ENCODE measurements around the gene TFAP2E. TPM values are rescaled to one million over a fixed set of nuclear protein-coding genes. Genes with fewer than 3 reads are reported as not detected.

The TFAP2E gene
- total RNA-seq, 1 experiment from 2014 or later = 6.1 TPM

- DNase-seq (ENCODE audit: low read depth, low spot score) (no peak), ATAC-seq (no peak)
- Histone ChIP-seq H2AFZ (ENCODE audit: low read depth, low read length, poor library complexity, severe bottlenecking) (no peak overlapping the region), H3K79me2 (ENCODE audit: insufficient read depth, low read length) (peaks cover 37% of the 10 kb centered on the region), H3K4me3 (replicated peaks in 1 of 2; ENCODE audit: low read depth in 1 of 2, low read length in 2 of 2) (no peak overlapping the region), H4K20me1 (ENCODE audit: insufficient read depth) (no peaks in the 10 kb centered on the region; the same call in 1 of the 2 replicates), H3K4me1 (ENCODE audit: control insufficient read depth in 1 of 2, insufficient read depth in 2 of 2, low read length in 2 of 2) (peaks cover 8 to 19% of the 10 kb centered on the region in 2 experiments; a peak in 3 of 4 replicates), H3K9me2 (ENCODE audit: insufficient read depth) (no peaks in the 10 kb centered on the region), H3K9ac (ENCODE audit: low read length) (no peak overlapping the region), H3K27me3 (ENCODE audit: insufficient read depth, low read length) (no peaks in the 10 kb centered on the region), H3K27ac (ENCODE audit: low read depth, low read length) (no peak overlapping the region), H3K9me3 (ENCODE audit: control insufficient read depth in 1 of 2, insufficient read depth in 1 of 2, low read depth in 1 of 2, low read length in 2 of 2) (no peaks in the 10 kb centered on the region), H3K4me2 (ENCODE audit: low read length) (no peak overlapping the region; the same call in 1 of the 2 replicates), H3K36me3 (ENCODE audit: control insufficient read depth in 1 of 2, insufficient read depth in 2 of 2, low read length in 2 of 2) (peaks cover 5 to 12% of the 10 kb centered on the region in 2 experiments)
- intact Hi-C loops (cut with micrococcal nuclease) = no loop called here
- ChIA-PET RAD21 (ENCODE audit: low non-redundant PET in 1 of 2, low total read pairs in 2 of 2, uncharacterized antibody in 2 of 2, unreplicated experiment in 2 of 2) (no interaction called here), CTCF (no interaction called here), POLR2A (no interaction called here)
- TF ChIP-seq RAD21 (IDR thresholded peaks at IDR 0.05; ENCODE audit: low read depth) (no peak), EZH2 (IDR thresholded peaks at IDR 0.05) (no peak), ZNF274 (IDR thresholded peaks at IDR 0.05; ENCODE audit: low read depth, low read length) (no peak), EZH2phosphoT487 (IDR thresholded peaks at IDR 0.05; ENCODE audit: borderline replicate concordance) (no peak), FOSL1 (IDR thresholded peaks at IDR 0.05; ENCODE audit: low read depth) (no peak), SRF (IDR thresholded peaks at IDR 0.05; ENCODE audit: low read depth) (no peak), ZFX (IDR thresholded peaks at IDR 0.05) (no peak), ELF1 (IDR thresholded peaks at IDR 0.05; ENCODE audit: borderline replicate concordance, low read depth) (no peak)
- TF ChIP-seq, protein P1, sequence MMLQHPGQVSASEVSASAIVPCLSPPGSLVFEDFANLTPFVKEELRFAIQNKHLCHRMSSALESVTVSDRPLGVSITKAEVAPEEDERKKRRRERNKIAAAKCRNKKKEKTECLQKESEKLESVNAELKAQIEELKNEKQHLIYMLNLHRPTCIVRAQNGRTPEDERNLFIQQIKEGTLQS (IDR thresholded peaks at IDR 0.05) = no peak
- TF ChIP-seq, protein P2, sequence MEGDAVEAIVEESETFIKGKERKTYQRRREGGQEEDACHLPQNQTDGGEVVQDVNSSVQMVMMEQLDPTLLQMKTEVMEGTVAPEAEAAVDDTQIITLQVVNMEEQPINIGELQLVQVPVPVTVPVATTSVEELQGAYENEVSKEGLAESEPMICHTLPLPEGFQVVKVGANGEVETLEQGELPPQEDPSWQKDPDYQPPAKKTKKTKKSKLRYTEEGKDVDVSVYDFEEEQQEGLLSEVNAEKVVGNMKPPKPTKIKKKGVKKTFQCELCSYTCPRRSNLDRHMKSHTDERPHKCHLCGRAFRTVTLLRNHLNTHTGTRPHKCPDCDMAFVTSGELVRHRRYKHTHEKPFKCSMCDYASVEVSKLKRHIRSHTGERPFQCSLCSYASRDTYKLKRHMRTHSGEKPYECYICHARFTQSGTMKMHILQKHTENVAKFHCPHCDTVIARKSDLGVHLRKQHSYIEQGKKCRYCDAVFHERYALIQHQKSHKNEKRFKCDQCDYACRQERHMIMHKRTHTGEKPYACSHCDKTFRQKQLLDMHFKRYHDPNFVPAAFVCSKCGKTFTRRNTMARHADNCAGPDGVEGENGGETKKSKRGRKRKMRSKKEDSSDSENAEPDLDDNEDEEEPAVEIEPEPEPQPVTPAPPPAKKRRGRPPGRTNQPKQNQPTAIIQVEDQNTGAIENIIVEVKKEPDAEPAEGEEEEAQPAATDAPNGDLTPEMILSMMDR (IDR thresholded peaks at IDR 0.05 in 2 of 3, conservative IDR thresholded peaks at IDR 0.05 in 1 of 3; ENCODE audit: borderline replicate concordance in 1 of 3, insufficient read depth in 1 of 3, low read depth in 2 of 3, low read length in 2 of 3) = no peak
- BruUV-seq (replicated peaks) = no TSS peak
Measured at GRCh38 chr1:35555212-35555584, 17.9 kb upstream of the TFAP2E start.

All from HCT116 (cell line).